GM12878 (cell line): ENCODE data around the gene CAPSL.

Experiments
- CHD1 ChIP-seq: IDR thresholded peaks from 2 replicates; pipeline ENCODE4 v1.6.1; 2012; ENCODE audit warnings: low read depth, low read length, improper control_type of control experiment
- POLR2A ChIP-seq: IDR thresholded peaks from 2 replicates; pipeline ENCODE4 v1.6.1; 2011; ENCODE audit warnings: low read depth, mild to moderate bottlenecking, low read length
- SREBF2 ChIP-seq: IDR thresholded peaks from 2 replicates; pipeline ENCODE4 v1.6.1; 2012; ENCODE audit warnings: mild to moderate bottlenecking, low read length

DNA sequence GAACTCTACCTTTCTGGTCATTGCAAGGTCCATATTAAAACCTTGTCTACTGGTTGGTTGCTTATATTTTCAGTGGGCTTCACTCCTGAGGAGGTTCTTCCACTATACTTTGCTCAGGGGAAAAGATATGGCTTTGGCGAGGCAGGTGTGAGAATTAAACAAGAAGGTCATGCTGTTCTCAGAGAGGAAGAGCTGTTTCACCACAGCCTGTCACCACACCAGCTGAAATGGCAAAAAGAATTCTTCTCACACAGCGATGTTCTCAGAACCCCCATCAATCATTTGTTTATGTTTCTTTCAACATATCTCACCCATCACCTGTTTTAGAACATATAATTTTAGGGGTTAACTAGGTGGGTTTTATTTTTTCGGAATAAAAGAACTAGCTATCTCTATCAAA lies 38.6 kb downstream of the CAPSL start:
- TF ChIP-seq CHD1 (no peak), SREBF2 (no peak), POLR2A (no peak)
